ENCODE data around the gene AUH.

The AUH gene

DNA sequence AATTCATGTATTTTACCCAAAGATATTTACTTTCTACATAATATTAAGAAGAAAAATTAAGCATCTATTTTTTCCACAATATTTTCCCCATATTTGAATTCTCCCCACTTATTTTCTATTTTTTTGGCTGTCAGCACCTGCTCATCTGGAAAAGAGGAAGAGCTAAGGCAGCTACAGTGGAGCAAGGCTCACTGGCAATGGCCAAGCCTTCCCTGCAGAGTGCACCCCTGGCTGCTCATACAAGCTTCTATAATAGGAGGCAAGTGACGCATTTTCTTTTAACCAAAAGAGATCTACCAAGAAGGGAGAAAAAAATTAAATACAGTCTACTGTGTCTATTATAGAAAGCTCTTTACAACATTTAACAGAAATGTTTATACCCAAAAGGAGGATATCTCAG lies 72.5 kb downstream of the AUH start:
- DNase-seq, result no peak

GRCh38 chr9:91285729-91286353 lies 75.9 kb downstream of the AUH start:
- no peak for DNase-seq

DNA sequence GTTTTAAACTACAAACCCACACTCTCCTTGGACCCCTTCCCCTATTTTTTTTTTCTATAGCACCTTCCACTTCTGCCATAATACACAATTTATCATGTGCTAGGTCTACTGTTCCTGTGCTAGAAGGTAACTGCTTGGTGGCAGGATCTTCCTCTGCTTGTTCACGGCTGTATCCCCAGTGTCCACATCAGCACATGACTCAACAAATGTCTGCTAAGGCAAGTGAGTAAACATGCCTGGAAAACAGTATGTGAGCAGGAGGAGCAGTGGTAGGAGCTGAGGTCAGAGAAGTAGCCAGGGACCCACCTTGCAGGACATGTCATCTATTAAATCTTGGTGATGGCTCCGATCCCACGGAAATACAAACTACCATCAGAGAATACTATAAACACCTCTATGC lies 79.4 kb downstream of the AUH start:
- DNase-seq, result no peak

DNA sequence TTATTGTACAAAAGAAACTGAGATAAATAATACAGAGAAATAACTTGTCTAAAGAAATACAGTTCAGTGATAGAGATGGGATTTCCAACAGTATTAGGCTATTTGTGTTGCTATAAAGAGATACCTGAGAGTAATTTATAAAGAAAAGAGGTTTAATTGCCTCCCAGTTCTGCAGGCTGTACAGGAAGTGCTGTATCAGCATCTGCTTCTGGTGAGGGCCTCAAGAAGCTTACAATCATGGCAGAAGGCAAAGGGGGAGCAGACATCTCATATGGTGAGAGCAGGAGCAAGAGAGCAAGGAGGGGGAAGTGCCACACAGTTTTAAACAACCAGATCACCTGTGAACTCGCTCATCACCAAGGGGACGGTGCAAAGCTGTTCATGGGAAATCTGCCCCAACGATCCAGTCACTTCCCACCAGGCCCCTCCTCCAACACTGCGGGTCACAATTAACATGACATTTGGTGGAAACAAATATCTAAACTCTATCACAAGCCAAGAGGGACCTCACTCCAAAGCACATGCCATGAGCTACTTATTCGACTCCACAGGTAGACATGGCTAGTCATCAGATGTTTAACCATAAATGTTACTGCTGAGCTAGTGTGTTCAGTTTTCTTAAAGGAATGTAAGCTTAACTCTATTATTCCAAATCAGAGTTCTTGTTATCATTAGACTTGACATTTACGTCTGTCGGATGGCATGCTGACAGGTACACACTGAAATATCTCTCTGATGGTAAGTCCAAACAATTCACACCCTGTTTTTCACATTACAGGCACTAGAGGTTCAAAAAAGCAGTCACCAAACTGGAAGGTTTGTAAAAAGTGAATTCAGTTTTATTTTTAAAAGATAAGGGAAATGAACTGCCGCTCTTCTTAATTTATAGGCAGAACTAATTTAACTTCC lies 82.2 kb downstream of the AUH start:
- DNase-seq, result no peak

DNA sequence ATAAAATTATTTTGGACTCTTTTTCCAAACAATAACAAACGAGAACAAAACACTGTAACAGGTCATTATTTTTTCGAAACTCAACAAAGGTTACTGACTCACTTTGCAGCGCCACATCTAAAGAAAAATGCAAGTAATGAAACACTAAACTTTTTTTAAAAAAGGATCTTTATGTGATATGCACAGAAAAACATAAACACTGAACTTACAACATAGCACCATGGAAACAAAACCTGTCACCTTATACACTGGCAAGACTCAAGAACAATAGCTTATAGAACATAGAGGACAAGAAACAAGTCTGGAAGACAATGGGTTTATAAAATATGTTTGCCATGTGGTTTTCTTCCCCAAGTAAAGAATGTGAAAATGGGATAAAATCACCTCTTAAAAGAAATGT lies 85.2 kb downstream of the AUH start:
- DNase-seq, result no peak

- DNase-seq, result no peak
Observed at GRCh38 chr9:91275655-91276054, 86.1 kb downstream of the AUH start.

GRCh38 chr9:91274949-91275492 lies 86.7 kb downstream of the AUH start:
- DNase-seq, result no peak

DNA sequence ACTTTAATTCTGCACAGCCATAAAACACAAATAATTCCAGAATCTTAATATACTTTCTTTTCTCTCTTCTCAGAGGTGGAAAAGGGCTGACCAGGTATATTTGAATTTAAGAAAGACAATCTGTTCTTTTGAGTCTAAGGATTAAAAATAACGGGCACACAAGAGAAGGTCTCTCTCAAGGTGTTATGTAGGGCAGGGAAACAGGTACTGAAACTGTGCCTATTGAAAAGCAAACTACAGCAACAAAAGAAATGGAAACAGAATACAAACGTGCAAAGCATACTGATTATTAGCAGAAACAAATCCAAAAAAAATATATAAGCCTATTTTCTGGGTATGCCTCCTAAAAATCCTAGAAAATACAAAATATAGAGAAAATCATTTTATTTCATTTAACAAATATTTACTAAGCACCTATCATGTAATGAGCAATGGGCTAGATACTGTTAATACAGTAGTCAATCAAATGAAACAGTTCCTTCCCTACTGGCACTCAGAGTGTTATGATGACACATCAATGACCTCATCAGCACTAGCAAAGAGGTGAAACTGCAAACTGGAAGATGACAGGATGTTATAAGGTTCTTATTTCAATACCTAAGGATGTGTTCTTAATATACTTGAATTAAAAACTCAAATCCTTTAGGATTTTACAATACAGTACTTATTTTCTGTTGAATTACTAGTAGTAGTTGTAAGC lies 87.7 kb downstream of the AUH start:
- no peak for DNase-seq

- DNase-seq, result no peak
Observed at GRCh38 chr9:91271156-91271555, 90.6 kb downstream of the AUH start.

DNA sequence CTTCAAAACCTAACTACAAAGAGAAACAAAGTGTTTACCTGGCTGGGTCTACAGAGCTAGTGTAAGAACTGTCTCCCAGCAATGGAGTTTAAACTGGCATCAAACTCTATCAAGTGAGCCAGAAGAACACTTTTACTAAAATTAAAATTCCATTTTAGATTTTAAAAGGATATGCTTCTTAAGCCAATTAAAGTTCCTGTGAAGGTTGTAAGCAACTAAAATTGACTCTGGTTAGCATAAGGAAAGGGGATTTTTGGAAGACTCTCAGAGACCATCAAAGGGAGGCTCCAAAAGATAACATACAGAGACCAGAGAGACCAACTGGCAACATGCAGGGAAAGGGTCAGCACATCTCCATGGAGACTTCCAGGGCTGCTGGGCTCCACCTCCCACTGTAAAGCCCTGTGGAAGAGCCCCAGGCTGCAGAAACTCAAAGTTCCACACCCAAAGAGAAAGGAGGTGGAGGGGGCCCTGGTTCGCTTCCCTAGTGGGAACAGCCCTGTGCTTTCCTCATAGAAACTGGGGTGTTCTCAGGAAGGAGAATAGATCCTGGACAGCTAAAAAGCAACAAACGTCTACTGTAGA lies 91.7 kb downstream of the AUH start:
- no peak for DNase-seq

DNA sequence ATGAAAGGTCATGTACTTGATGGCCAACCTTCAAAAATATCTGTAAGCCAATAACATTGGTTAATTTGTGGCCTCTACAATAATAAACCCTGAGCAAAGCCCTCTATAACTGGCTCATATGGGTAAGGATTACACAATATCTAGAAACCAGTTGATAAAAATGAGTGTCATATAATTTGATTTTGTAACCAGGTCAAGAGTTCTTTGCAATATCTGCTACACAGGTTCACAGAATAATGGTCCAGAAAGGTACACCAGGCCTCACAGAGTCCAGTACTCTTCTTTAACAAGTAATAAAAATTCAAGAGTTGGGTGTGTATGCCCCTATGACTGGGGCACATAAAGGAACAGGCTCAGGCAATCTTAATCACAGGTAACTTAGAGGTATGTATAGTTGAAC lies 95.3 kb downstream of the AUH start:
- no peak for DNase-seq

GRCh38 chr9:91265514-91265913 lies 96.2 kb downstream of the AUH start:
- no peak for DNase-seq

- DNase-seq, result no peak
Observed at GRCh38 chr9:91261417-91261816, 100.3 kb downstream of the AUH start.

- no peak for DNase-seq
Observed at GRCh38 chr9:91259162-91259561, 102.6 kb downstream of the AUH start.

GRCh38 chr9:91258451-91258850 lies 103.3 kb downstream of the AUH start:
- DNase-seq, result no peak

DNA sequence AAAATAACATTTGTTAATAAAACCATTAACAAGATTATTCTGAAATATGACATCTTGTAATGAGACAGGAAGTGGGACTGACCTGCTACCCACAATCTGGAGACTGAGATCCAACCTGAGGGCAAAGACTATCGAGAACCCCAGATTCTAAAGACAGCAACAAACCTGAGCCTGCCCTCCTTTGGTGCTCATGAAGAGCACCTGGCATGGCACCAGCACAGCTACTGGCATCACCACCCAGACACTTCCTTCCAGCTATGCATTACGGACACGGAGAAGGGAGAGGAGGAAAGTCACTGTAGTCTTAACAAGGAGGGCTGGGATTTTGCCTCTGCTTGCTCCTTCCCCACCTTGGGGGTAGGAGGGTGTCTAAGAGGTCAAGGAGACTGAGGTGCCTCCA lies 105.5 kb downstream of the AUH start:
- no peak for DNase-seq

GRCh38 chr9:91255327-91255726 lies 106.4 kb downstream of the AUH start:
- no peak for DNase-seq

GRCh38 chr9:91253488-91253887 lies 108.2 kb downstream of the AUH start:
- DNase-seq, result no peak

GRCh38 chr9:91248707-91249106 lies 113.0 kb downstream of the AUH start:
- DNase-seq, result no peak

- no peak for DNase-seq
Observed at GRCh38 chr9:91247278-91247677, 114.4 kb downstream of the AUH start.

DNA sequence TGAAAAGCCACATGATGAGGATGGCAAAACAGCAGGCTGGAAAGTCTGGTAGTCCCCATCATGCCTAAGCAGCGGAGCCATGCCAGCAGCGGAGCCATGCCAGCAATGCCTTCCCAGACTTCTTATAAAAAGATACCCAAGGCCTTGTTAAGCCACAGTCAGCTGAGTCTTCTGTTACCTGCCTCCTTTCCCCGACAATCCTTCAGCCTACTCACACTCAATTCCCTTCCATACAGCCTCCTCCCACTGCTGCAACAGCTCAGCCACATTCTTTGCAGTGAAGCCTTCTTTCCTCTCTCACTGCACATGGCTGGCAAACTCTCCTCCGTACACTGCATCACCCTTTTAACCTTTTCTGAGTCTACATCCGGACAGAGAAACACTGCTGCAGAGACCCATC lies 114.9 kb downstream of the AUH start:
- no peak for DNase-seq

DNA sequence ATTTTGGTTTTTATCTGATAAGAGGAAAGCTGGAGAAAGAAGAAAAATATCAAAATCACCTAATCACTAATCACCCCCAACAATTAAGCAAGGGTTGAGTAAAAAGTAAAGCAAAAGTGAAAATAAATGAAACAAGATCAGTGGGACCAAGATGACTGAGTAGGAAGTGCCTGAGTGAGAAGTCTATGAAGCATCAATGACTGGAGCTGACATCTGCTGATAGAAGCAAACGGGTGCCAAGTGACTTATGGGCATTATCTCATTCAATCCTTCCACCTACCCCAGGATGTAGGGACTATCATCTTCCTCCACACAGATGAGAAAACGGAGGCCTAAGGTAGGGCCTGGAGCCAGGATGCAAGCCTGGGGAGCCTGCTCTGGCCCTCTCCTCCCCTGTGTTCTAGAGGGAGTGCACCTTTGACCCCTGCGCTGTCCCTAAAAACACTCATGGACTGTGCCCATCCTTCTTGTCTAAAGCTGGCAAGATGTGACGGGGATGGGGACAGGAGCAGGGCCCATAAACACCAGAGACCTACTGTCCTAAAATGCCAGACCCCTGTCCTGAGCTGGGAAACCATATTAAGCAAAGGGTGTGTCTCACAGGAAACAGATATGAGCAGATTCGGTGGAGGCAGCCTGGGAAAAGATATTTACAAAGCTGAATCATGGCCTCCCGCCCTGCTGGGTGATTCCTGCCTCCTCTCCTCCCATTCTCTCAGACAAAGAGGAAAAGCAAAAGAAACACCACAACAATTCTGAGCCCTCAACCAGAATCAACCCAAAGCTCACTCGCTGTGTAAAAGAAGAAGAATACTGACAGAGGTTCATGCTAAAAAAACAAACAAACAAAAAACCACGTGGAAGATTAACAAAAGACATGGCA lies 116.0 kb downstream of the AUH start:
- DNase-seq, result peak in 1 of 2 donors; percentile 16

Measured in stimulated activated CD4-positive, alpha-beta T cell treated with anti-CD3 and anti-CD28 coated beads, Interleukin-2, amount 100 ng/mL, for 48 hours (primary cell).